ENCODE results near the gene MALRD1. TPM values are rescaled to one million over a fixed set of nuclear protein-coding genes. Genes with fewer than 3 reads are reported as not detected.
A peak's percentile ranks its signal among the peaks of the same experiment; 100 is the strongest.

The MALRD1 gene
- total RNA-seq, 1 experiment from 2014 or later: not detected

DNA sequence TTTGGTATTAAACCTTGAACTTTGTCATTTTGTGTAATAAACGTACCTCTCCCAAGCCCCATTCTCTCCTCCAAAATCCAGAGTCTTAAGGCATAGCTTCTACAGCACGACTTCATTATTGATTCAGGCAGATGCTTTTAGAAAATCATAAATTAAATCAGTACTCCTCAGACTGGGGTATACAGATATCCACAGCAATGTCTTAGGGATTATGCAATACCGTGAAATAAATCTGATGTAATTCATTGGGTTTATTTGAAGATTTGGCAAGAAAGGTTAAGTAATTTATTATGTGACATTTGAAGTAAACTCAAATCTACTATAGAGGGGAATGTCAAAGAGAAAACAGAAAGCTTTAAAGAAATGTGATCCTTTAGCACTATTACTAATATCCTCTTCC is 521.5 kb downstream of the MALRD1 start:
- CTCF ChIA-PET: no interaction called here
- TF ChIP-seq, protein P1, sequence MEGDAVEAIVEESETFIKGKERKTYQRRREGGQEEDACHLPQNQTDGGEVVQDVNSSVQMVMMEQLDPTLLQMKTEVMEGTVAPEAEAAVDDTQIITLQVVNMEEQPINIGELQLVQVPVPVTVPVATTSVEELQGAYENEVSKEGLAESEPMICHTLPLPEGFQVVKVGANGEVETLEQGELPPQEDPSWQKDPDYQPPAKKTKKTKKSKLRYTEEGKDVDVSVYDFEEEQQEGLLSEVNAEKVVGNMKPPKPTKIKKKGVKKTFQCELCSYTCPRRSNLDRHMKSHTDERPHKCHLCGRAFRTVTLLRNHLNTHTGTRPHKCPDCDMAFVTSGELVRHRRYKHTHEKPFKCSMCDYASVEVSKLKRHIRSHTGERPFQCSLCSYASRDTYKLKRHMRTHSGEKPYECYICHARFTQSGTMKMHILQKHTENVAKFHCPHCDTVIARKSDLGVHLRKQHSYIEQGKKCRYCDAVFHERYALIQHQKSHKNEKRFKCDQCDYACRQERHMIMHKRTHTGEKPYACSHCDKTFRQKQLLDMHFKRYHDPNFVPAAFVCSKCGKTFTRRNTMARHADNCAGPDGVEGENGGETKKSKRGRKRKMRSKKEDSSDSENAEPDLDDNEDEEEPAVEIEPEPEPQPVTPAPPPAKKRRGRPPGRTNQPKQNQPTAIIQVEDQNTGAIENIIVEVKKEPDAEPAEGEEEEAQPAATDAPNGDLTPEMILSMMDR (IDR thresholded peaks at IDR 0.05; ENCODE audit: unreplicated experiment): no peak
- H3K4me1 Mint-ChIP-seq (ENCODE audit: insufficient read depth, unreplicated experiment): peaks cover 14% of the 10 kb centered on the region
- no peak overlapping the region for H3K27ac Mint-ChIP-seq (ENCODE audit: low read depth, unreplicated experiment)
- intact Hi-C loops (cut with micrococcal nuclease): no loop called here
- POLR2A ChIA-PET: no interaction called here
- H3K27me3 Mint-ChIP-seq (ENCODE audit: insufficient read depth, unreplicated experiment): no peaks in the 10 kb centered on the region
- no TSS peak for BruUV-seq (replicated peaks)
- H3K36me3 Mint-ChIP-seq (ENCODE audit: insufficient read depth, unreplicated experiment): no peaks in the 10 kb centered on the region
- DNase-seq (ENCODE audit: unreplicated experiment): peak; percentile 21
- no peaks in the 10 kb centered on the region for H3K9me3 Mint-ChIP-seq (ENCODE audit: unreplicated experiment)
- no peak overlapping the region for H3K4me3 Mint-ChIP-seq (ENCODE audit: unreplicated experiment)

DNA sequence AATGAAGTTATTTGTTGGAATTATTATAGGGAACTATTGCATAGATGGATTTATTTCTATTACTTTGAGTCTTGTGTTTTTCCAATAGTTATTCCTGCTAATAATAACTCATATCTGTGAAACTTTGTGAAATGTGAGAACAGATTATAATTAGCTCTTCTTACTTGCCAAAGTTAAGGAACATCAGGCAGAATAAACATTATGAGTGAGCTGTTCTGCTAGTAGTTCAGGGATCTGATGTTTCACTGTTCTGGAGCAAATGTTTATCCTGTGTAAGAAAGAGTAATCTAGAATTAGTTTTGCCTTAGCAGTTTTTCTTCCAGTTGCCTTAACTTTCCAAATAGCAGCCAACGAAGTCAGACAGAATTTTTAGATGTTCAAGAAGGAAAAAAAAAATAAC is 522.4 kb downstream of the MALRD1 start:
- POLR2A ChIA-PET: interaction anchor here (1.1 kb wide), 1 partner anchor 912 kb away, joined by 3 read pairs; the partner anchor contains the start of gene ARL5B
- peaks cover 14% of the 10 kb centered on the region for H3K4me1 Mint-ChIP-seq (ENCODE audit: insufficient read depth, unreplicated experiment)
- no peak for DNase-seq (ENCODE audit: unreplicated experiment)
- CTCF ChIA-PET: no interaction called here
- BruUV-seq (replicated peaks): no TSS peak
- no peaks in the 10 kb centered on the region for H3K36me3 Mint-ChIP-seq (ENCODE audit: insufficient read depth, unreplicated experiment)
- H3K27ac Mint-ChIP-seq (ENCODE audit: low read depth, unreplicated experiment): no peak overlapping the region
- H3K27me3 Mint-ChIP-seq (ENCODE audit: insufficient read depth, unreplicated experiment): no peaks in the 10 kb centered on the region
- intact Hi-C loops (cut with micrococcal nuclease): no loop called here
- TF ChIP-seq, protein P1 (IDR thresholded peaks at IDR 0.05; ENCODE audit: unreplicated experiment): no peak
- no peaks in the 10 kb centered on the region for H3K9me3 Mint-ChIP-seq (ENCODE audit: unreplicated experiment)
- no peak overlapping the region for H3K4me3 Mint-ChIP-seq (ENCODE audit: unreplicated experiment)

DNA sequence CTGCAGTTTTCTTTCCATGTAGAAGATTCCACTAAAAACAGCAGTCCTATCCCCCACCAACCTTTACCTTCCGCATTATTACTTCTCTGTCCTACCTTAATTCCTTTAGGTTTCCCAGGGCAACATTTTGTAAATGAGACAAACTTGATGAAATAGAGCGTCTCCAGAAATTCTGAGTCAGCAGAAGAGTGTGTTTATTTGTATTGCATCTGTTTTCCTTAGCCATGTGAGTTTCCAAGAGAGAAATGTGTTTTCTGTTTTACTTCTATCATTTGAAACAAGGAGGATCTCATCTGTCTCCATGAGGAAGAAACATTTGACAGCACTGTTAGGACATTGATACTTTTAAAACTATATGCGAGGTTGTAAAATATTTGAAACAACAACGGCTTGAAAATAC is 523.5 kb downstream of the MALRD1 start:
- H3K27me3 Mint-ChIP-seq (ENCODE audit: insufficient read depth, unreplicated experiment): no peaks in the 10 kb centered on the region
- peaks cover 14% of the 10 kb centered on the region for H3K4me1 Mint-ChIP-seq (ENCODE audit: insufficient read depth, unreplicated experiment)
- no peaks in the 10 kb centered on the region for H3K9me3 Mint-ChIP-seq (ENCODE audit: unreplicated experiment)
- DNase-seq (ENCODE audit: unreplicated experiment): peak; percentile 9
- ChIA-PET CTCF (no interaction called here), POLR2A (interaction anchor here (1.1 kb wide), 1 partner anchor 913 kb away, joined by 3 read pairs; the partner anchor contains the start of gene ARL5B)
- peak overlapping the region; percentile 60 for H3K27ac Mint-ChIP-seq (ENCODE audit: low read depth, unreplicated experiment)
- intact Hi-C loops (cut with micrococcal nuclease): no loop called here
- H3K4me3 Mint-ChIP-seq (ENCODE audit: unreplicated experiment): no peak overlapping the region
- TF ChIP-seq, protein P1 (IDR thresholded peaks at IDR 0.05; ENCODE audit: unreplicated experiment): no peak
- no TSS peak for BruUV-seq (replicated peaks)
- no peaks in the 10 kb centered on the region for H3K36me3 Mint-ChIP-seq (ENCODE audit: insufficient read depth, unreplicated experiment)

DNA sequence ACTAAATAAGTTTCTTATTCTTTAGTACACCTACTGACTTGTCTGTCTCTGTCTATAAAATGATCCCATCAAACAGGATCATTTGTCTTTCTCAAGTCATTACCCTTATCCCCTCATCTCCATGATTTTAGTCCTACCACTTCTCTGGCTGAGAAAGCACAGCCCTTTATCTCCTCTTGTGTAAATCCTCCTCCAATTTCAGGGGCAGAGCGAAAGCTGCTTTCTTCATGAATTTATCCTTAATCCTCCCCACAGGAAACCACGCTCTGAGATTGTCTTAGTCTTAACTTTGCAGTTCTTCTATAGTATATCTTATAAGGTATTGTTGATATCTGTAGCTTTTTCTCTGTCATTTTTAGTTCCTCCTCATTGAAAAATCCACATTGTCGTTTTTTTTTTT is 528.0 kb downstream of the MALRD1 start:
- Mint-ChIP-seq H3K4me3 (ENCODE audit: unreplicated experiment) (no peak overlapping the region), H3K4me1 (ENCODE audit: insufficient read depth, unreplicated experiment) (peaks cover 6% of the 10 kb centered on the region), H3K9me3 (ENCODE audit: unreplicated experiment) (no peaks in the 10 kb centered on the region), H3K27me3 (ENCODE audit: insufficient read depth, unreplicated experiment) (no peaks in the 10 kb centered on the region), H3K36me3 (ENCODE audit: insufficient read depth, unreplicated experiment) (no peaks in the 10 kb centered on the region), H3K27ac (ENCODE audit: low read depth, unreplicated experiment) (no peak overlapping the region)
- CTCF ChIA-PET: interaction anchor here (0.6 kb wide), 1 partner anchor 581 kb away, joined by 5 read pairs; no protein-coding TSS in a partner anchor
- POLR2A ChIA-PET: no interaction called here
- intact Hi-C loops (cut with micrococcal nuclease): no loop called here
- DNase-seq (ENCODE audit: unreplicated experiment): no peak
- no TSS peak for BruUV-seq (replicated peaks)
- TF ChIP-seq, protein P1 (IDR thresholded peaks at IDR 0.05; ENCODE audit: unreplicated experiment): no peak

Data from MCF 10A (cell line).